Uterus (tissue), 2 donors: ENCODE measurements around the gene KLHL21.

ENCODE experiments used
- POLR2A ChIP-seq, 2 donors: fragments of 450-650 bp; IDR thresholded peaks; one replicate each; pipeline ENCODE4 v1.6.1; 2016; ENCODE audit warnings: antibody characterized with exemption in 2 of 2, mild to moderate bottlenecking in 1 of 2, moderate library complexity in 1 of 2
- TF ChIP-seq, protein P1 (sequence below), 4 experiments: fragments of 200-600 bp in 2 of 4; fragments of 450-650 bp in 2 of 4; sonication (generic) in 2 of 4; IDR thresholded peaks; one replicate each; pipeline ENCODE4 v1.5.1; 2016 to 2019; ENCODE audit warnings: antibody characterized with exemption in 4 of 4, mild to moderate bottlenecking in 2 of 4, moderate library complexity in 1 of 4

DNA sequence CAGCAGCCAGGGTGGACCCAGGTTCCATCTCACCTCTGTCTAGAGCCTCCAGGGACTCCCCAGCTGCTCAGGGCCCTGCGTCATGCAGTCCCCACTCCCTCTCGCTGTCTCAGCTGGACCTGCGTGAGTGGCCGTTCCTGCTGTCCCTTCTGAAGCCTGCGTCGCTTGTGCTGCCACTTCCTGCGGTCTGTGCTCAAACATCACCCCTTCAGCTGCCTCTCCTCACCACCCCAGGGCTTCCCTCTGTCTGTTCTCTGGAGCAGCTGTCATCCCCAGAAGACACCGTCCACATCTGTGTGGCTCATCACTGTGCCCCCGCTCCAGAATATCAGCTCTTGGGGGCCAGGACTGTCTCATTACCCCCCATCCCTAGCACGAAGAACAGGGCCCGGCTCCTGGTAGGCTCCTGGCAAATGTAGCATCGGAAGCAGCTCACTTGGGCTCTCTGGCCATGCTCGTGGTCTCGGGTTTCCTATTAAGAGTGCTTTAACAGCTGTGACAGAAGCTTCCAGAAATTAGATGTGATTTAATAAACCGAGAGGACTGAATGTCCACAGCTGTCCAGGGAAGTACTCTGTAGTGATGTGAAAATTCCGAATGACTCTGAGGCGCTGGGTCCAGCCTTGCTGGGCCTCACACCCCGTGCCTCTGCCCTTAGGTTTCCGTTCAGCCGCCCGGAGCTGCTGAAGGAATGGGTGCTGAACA, 25.3 kb upstream of the KLHL21 start:
- TF ChIP-seq, protein P1, sequence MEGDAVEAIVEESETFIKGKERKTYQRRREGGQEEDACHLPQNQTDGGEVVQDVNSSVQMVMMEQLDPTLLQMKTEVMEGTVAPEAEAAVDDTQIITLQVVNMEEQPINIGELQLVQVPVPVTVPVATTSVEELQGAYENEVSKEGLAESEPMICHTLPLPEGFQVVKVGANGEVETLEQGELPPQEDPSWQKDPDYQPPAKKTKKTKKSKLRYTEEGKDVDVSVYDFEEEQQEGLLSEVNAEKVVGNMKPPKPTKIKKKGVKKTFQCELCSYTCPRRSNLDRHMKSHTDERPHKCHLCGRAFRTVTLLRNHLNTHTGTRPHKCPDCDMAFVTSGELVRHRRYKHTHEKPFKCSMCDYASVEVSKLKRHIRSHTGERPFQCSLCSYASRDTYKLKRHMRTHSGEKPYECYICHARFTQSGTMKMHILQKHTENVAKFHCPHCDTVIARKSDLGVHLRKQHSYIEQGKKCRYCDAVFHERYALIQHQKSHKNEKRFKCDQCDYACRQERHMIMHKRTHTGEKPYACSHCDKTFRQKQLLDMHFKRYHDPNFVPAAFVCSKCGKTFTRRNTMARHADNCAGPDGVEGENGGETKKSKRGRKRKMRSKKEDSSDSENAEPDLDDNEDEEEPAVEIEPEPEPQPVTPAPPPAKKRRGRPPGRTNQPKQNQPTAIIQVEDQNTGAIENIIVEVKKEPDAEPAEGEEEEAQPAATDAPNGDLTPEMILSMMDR (IDR thresholded peaks at IDR 0.05) = no peak
- no peak for TF ChIP-seq POLR2A (IDR thresholded peaks at IDR 0.05)
